Karpas-422 (cell line): ENCODE data around the gene CLASRP. TPM values are rescaled to one million over a fixed set of nuclear protein-coding genes. Genes with fewer than 3 reads are reported as not detected.
"Not testable (repeated sequence)": the region's sequence is repeated elsewhere in the genome, so short reads cannot be mapped to it uniquely, and the experiment has no call there.

Source experiments
- DNase-seq: peaks from one replicate; pipeline ENCODE4 v3.0.0-alpha.2; 2015
- H2AFZ ChIP-seq: fragments of 200-600 bp; sonication (generic); 2 replicates; pipeline ENCODE4 v1.6.1; 2014; ENCODE audit warnings: antibody characterized with exemption, low read length, mixed read lengths
- H3K27ac ChIP-seq: fragments of 200-600 bp; sonication (generic); 2 replicates; pipeline ENCODE4 v1.5.1; 2014; ENCODE audit warnings: mild to moderate bottlenecking, low read length, moderate library complexity
- H3K27me3 ChIP-seq: fragments of 200-600 bp; sonication (generic); 2 replicates; pipeline ENCODE4 v1.6.1; 2014; ENCODE audit warnings: low read length, mixed read lengths
- H3K36me3 ChIP-seq: fragments of 200-600 bp; sonication (generic); 2 replicates; pipeline ENCODE4 v1.6.1; 2014; ENCODE audit warnings: low read length, mixed read lengths; ENCODE audit not compliant: insufficient read depth
- H3K4me1 ChIP-seq: fragments of 200-600 bp; sonication (generic); 2 replicates; pipeline ENCODE4 v1.6.1; 2014; ENCODE audit warnings: mild to moderate bottlenecking, low read length, mixed read lengths
- H3K4me2 ChIP-seq: fragments of 200-600 bp; sonication (generic); 2 replicates; pipeline ENCODE4 v1.6.1; 2014; ENCODE audit warnings: low read length, low read depth, mild to moderate bottlenecking; ENCODE audit not compliant: poor library complexity, severe bottlenecking
- H3K4me3 ChIP-seq: fragments of 200-600 bp; sonication (generic); 2 replicates; pipeline ENCODE4 v1.5.1; 2014; ENCODE audit warnings: mild to moderate bottlenecking, antibody characterized with exemption, low read length, mixed read lengths
- H3K79me2 ChIP-seq: fragments of 200-600 bp; sonication (generic); 2 replicates; pipeline ENCODE4 v1.6.1; 2014; ENCODE audit warnings: mild to moderate bottlenecking, low read length, mixed read lengths
- H3K9ac ChIP-seq: fragments of 200-600 bp; sonication (generic); 2 replicates; pipeline ENCODE4 v1.6.0; 2014; ENCODE audit warnings: low read length
- H3K9me2 ChIP-seq: fragments of 200-600 bp; sonication (generic), shearing (Covaris generic); replicated peaks from 2 replicates; pipeline ENCODE4 v1.6.0; 2014; ENCODE audit warnings: mild to moderate bottlenecking, low read length, moderate library complexity; ENCODE audit not compliant: insufficient read depth
- H3K9me3 ChIP-seq: fragments of 300-700, 200-600 bp; sonication (generic); 2 replicates; pipeline ENCODE4 v1.6.1; 2014; ENCODE audit warnings: low read length, mixed read lengths
- H4K20me1 ChIP-seq: fragments of 200-600 bp; sonication (generic); 2 replicates; pipeline ENCODE4 v1.6.1; 2014; ENCODE audit warnings: mild to moderate bottlenecking, antibody characterized with exemption, low read length, low read depth; ENCODE audit not compliant: insufficient read depth
- total RNA-seq: library from RNA; depleted of rRNA; stranded (reverse); fragments of >200 nt; shearing (Covaris generic); gene quantifications from 2 replicates; pipeline ENCODE4 v1.2.3, GENCODE V29; 2014; ENCODE audit warnings: low replicate concordance

The CLASRP gene
- total RNA-seq, 1 experiment from 2014 or later: 22.7 TPM

- H3K27me3 ChIP-seq, H3K4me3 ChIP-seq, H3K9ac ChIP-seq, H3K36me3 ChIP-seq, H3K9me2 ChIP-seq, H3K9me3 ChIP-seq, DNase-seq, H3K27ac ChIP-seq, H3K79me2 ChIP-seq, H2AFZ ChIP-seq, H4K20me1 ChIP-seq, H3K4me2 ChIP-seq: not testable (repeated sequence)
- peaks cover 13% of the 10 kb centered on the region for H3K4me1 ChIP-seq
Measured at GRCh38 chr19:44999131-44999925, 39.5 kb upstream of the CLASRP start.

- Histone ChIP-seq H2AFZ (peak overlapping the region; percentile 92; the same call in 1 of the 2 replicates), H3K4me1 (peaks cover 19% of the 10 kb centered on the region), H3K4me2 (peak overlapping the region; percentile 72), H3K9ac (peak overlapping the region; percentile 58), H3K4me3 (peak overlapping the region; percentile 51; the same call in 1 of the 2 replicates)
- not testable (repeated sequence) for H4K20me1 ChIP-seq, H3K27me3 ChIP-seq, H3K9me2 ChIP-seq, DNase-seq, H3K27ac ChIP-seq, H3K36me3 ChIP-seq, H3K9me3 ChIP-seq, H3K79me2 ChIP-seq
Measured at GRCh38 chr19:45000665-45001064, 38.2 kb upstream of the CLASRP start.

GRCh38 chr19:45001087-45001739, 37.6 kb upstream of the CLASRP start, which contains the start of gene RELB:
TSS of gene RELB (plus strand) at chr19:45001464. CDS start at chr19:45001580, 116 bp downstream.
- H2AFZ ChIP-seq: peak within 1 kb of the TSS; percentile 92; the same call in 1 of the 2 replicates
- H4K20me1 ChIP-seq: no peaks in the 10 kb centered on the region

GRCh38 chr19:45003485-45003884, 35.4 kb upstream of the CLASRP start:
- Histone ChIP-seq H4K20me1 (no peaks in the 10 kb centered on the region), H2AFZ (no peak overlapping the region), H3K9me2 (no peaks in the 10 kb centered on the region), H3K4me1 (peaks cover 22% of the 10 kb centered on the region), H3K79me2 (no peaks in the 10 kb centered on the region), H3K27ac (no peak overlapping the region), H3K9ac (no peak overlapping the region), H3K9me3 (no peaks in the 10 kb centered on the region), H3K4me2 (no peak overlapping the region), H3K4me3 (no peak overlapping the region), H3K27me3 (no peaks in the 10 kb centered on the region), H3K36me3 (no peaks in the 10 kb centered on the region)
- no peak for DNase-seq

More at GRCh38 chr19:45001087-45001739, 37.6 kb upstream of the CLASRP start, which contains the start of gene RELB:
- H3K4me2 ChIP-seq: peak within 1 kb of the TSS; percentile 94
- H3K36me3 ChIP-seq: no peaks in the 10 kb centered on the region
- H3K9me3 ChIP-seq: no peaks in the 10 kb centered on the region
- no peaks in the 10 kb centered on the region for H3K9me2 ChIP-seq
- peak within 1 kb of the TSS; percentile 74 for H3K27ac ChIP-seq
- H3K27me3 ChIP-seq: no peaks in the 10 kb centered on the region
- peak; percentile 95 for DNase-seq
- peak within 1 kb of the TSS; percentile 79 for H3K9ac ChIP-seq
- H3K4me1 ChIP-seq: peaks cover 19% of the 10 kb centered on the region
- peak within 1 kb of the TSS; percentile 78 for H3K4me3 ChIP-seq
- no peaks in the 10 kb centered on the region for H3K79me2 ChIP-seq

GRCh38 chr19:45005787-45006186, 33.1 kb upstream of the CLASRP start:
- no peak overlapping the region for H3K9ac ChIP-seq
- H3K27me3 ChIP-seq: no peaks in the 10 kb centered on the region
- H3K27ac ChIP-seq: no peak overlapping the region
- no peaks in the 10 kb centered on the region for H4K20me1 ChIP-seq
- H3K4me3 ChIP-seq: no peak overlapping the region
- no peaks in the 10 kb centered on the region for H3K9me3 ChIP-seq
- no peak for DNase-seq
- H3K9me2 ChIP-seq: no peaks in the 10 kb centered on the region
- H3K79me2 ChIP-seq: no peaks in the 10 kb centered on the region
- H3K4me2 ChIP-seq: no peak overlapping the region
- H3K4me1 ChIP-seq: peaks cover 21% of the 10 kb centered on the region
- no peak overlapping the region for H2AFZ ChIP-seq
- H3K36me3 ChIP-seq: no peaks in the 10 kb centered on the region

- no peak overlapping the region for H3K27ac ChIP-seq
- no peaks in the 10 kb centered on the region for H3K9me2 ChIP-seq
- no peak overlapping the region for H3K4me3 ChIP-seq
- H3K9ac ChIP-seq: no peak overlapping the region
- H3K79me2 ChIP-seq: no peaks in the 10 kb centered on the region
- H3K27me3 ChIP-seq: no peaks in the 10 kb centered on the region
- no peak overlapping the region for H3K4me2 ChIP-seq
- H3K4me1 ChIP-seq: peaks cover 9% of the 10 kb centered on the region
- no peak for DNase-seq
- H2AFZ ChIP-seq: no peak overlapping the region
- H4K20me1 ChIP-seq: no peaks in the 10 kb centered on the region
- H3K36me3 ChIP-seq: no peaks in the 10 kb centered on the region
- H3K9me3 ChIP-seq: no peaks in the 10 kb centered on the region
Measured at GRCh38 chr19:45008552-45008951, 30.3 kb upstream of the CLASRP start.

- Histone ChIP-seq H3K4me2 (no peak overlapping the region), H3K36me3 (no peaks in the 10 kb centered on the region), H3K9ac (no peak overlapping the region), H3K4me1 (peaks cover 9% of the 10 kb centered on the region), H3K79me2 (no peaks in the 10 kb centered on the region), H3K4me3 (no peak overlapping the region), H3K9me2 (no peaks in the 10 kb centered on the region), H3K27ac (no peak overlapping the region), H4K20me1 (no peaks in the 10 kb centered on the region), H3K9me3 (no peaks in the 10 kb centered on the region), H3K27me3 (no peaks in the 10 kb centered on the region), H2AFZ (no peak overlapping the region)
- no peak for DNase-seq
Measured at GRCh38 chr19:45009625-45010255, 29.1 kb upstream of the CLASRP start.

- H3K36me3 ChIP-seq: no peaks in the 10 kb centered on the region
- no peak for DNase-seq
- peaks cover 7% of the 10 kb centered on the region for H3K4me1 ChIP-seq
- H3K4me3 ChIP-seq: no peak overlapping the region
- no peaks in the 10 kb centered on the region for H3K27me3 ChIP-seq
- no peak overlapping the region for H3K27ac ChIP-seq
- H3K4me2 ChIP-seq: no peak overlapping the region
- H3K9me2 ChIP-seq: no peaks in the 10 kb centered on the region
- H3K9ac ChIP-seq: no peak overlapping the region
- no peak overlapping the region for H2AFZ ChIP-seq
- no peaks in the 10 kb centered on the region for H3K79me2 ChIP-seq
- no peaks in the 10 kb centered on the region for H3K9me3 ChIP-seq
- H4K20me1 ChIP-seq: no peaks in the 10 kb centered on the region
Measured at GRCh38 chr19:45010306-45010705, 28.5 kb upstream of the CLASRP start.
